GM18870 (cell line): ENCODE measurements around the gene IGSF11.
A peak's percentile ranks its signal among the peaks of the same experiment; 100 is the strongest.
"Not testable (repeated sequence)": the region's sequence is repeated elsewhere in the genome, so short reads cannot be mapped to it uniquely, and the experiment has no call there.

ENCODE experiments used
- ATAC-seq: cut with Tn5 transposase; IDR thresholded peaks from one replicate; pipeline ENCODE4 v1.9.1; 2021; ENCODE audit warnings: moderate library complexity; ENCODE audit not compliant: unreplicated experiment

The IGSF11 gene

GRCh38 chr3:118889691-118890090 is 145.0 kb downstream of the IGSF11 start:
- ATAC-seq: no peak

- no peak for ATAC-seq
Measured at GRCh38 chr3:118886708-118887107, 147.9 kb downstream of the IGSF11 start.

GRCh38 chr3:118884748-118885206 is 149.9 kb downstream of the IGSF11 start:
- ATAC-seq: peak; percentile 59

- ATAC-seq: peak; percentile 58
Measured at GRCh38 chr3:118882353-118882947, 152.2 kb downstream of the IGSF11 start.

- ATAC-seq: no peak
Measured at GRCh38 chr3:118868051-118868450, 166.6 kb downstream of the IGSF11 start.

- ATAC-seq: peak; percentile 67
Measured at GRCh38 chr3:118863731-118864322, 170.8 kb downstream of the IGSF11 start.

- ATAC-seq: no peak
Measured at GRCh38 chr3:118859950-118860349, 174.7 kb downstream of the IGSF11 start.

- ATAC-seq: not testable (repeated sequence)
Measured at GRCh38 chr3:118851466-118852193, 183.0 kb downstream of the IGSF11 start.

- no peak for ATAC-seq
Measured at GRCh38 chr3:118850687-118851086, 184.0 kb downstream of the IGSF11 start.
